CD8-positive, alpha-beta memory T cell (primary cell): ENCODE data around the gene GAS6. TPM values are rescaled to one million over a fixed set of nuclear protein-coding genes. Genes with fewer than 3 reads are reported as not detected.

Experiments
- CTCF ChIA-PET: fragments of 350-600 bp; sonication (Branson Sonifier 250); formaldehyde crosslinking; loops from one replicate; lab custom pipeline; 2021; ENCODE audit warnings: antibody characterized with exemption; lab: Charles Lee
- POLR2A ChIA-PET: fragments of 350-600 bp; sonication (Branson Sonifier 250); formaldehyde crosslinking; loops from one replicate; lab custom pipeline; 2021; ENCODE audit warnings: antibody characterized with exemption; lab: Charles Lee
- DNase-seq, 5 donors: peaks; one replicate each; pipeline versions ENCODE4 v3.0.0 to v3.0.0-alpha.2; 2020 to 2022; ENCODE audit warnings: mixed read lengths in 1 of 5
- H3K27ac ChIP-seq: one replicate; pipeline ENCODE4 v1.7.0; 2013; ENCODE audit warnings: low read depth, mild to moderate bottlenecking, low read length, moderate library complexity
- H3K27me3 ChIP-seq: 2 replicates; pipeline ENCODE4 v1.7.0; 2013; ENCODE audit warnings: low read length, mild to moderate bottlenecking; ENCODE audit not compliant: insufficient read depth, poor library complexity, severe bottlenecking
- H3K36me3 ChIP-seq: 2 replicates; pipeline ENCODE4 v1.7.0; 2013; ENCODE audit warnings: mild to moderate bottlenecking, low read length, moderate library complexity; ENCODE audit not compliant: insufficient read depth
- H3K4me1 ChIP-seq: 2 replicates; pipeline ENCODE4 v1.7.0; 2013; ENCODE audit warnings: mild to moderate bottlenecking, low read length, moderate library complexity; ENCODE audit not compliant: insufficient read depth
- H3K4me3 ChIP-seq: 2 replicates; pipeline ENCODE4 v1.7.0; 2013; ENCODE audit warnings: mild to moderate bottlenecking, low read length
- H3K9me3 ChIP-seq: 2 replicates; pipeline ENCODE4 v1.7.0; 2013; ENCODE audit warnings: mild to moderate bottlenecking, low read length
- H3K27ac Mint-ChIP-seq, 8 donors: one replicate each; pipeline ENCODE4 v1.8.0; 2020 to 2021; ENCODE audit warnings: mixed read lengths in 8 of 8, mild to moderate bottlenecking in 6 of 8, inconsistent platforms in 3 of 8, moderate library complexity in 3 of 8
- H3K27me3 Mint-ChIP-seq, 2 donors: one replicate each; pipeline ENCODE4 v1.8.0; 2020 to 2021; ENCODE audit warnings: mixed read lengths in 2 of 2, mild to moderate bottlenecking in 1 of 2, moderate library complexity in 1 of 2
- H3K36me3 Mint-ChIP-seq, 3 donors: one replicate each; pipeline ENCODE4 v1.8.0; 2020 to 2021; ENCODE audit warnings: mixed read lengths in 3 of 3, inconsistent platforms in 1 of 3, mild to moderate bottlenecking in 1 of 3
- H3K4me1 Mint-ChIP-seq, 3 donors: one replicate each; pipeline ENCODE4 v1.8.0; 2020 to 2021; ENCODE audit warnings: mixed read lengths in 3 of 3, inconsistent platforms in 1 of 3, mild to moderate bottlenecking in 1 of 3
- H3K4me3 Mint-ChIP-seq, 7 donors: one replicate each; pipeline ENCODE4 v1.8.0; 2020 to 2021; ENCODE audit warnings: mixed read lengths in 7 of 7, mild to moderate bottlenecking in 6 of 7, moderate library complexity in 4 of 7, inconsistent platforms in 2 of 7
- H3K9me3 Mint-ChIP-seq, 5 donors: one replicate each; pipeline ENCODE4 v1.8.0; 2020 to 2022; ENCODE audit warnings: mixed read lengths in 5 of 5, mild to moderate bottlenecking in 3 of 5, moderate library complexity in 2 of 5, inconsistent platforms in 1 of 5
- polyA plus RNA-seq: library from polyadenylated mRNA; unstranded; fragments of 300-500 nt; fragmentation: Illumina TruSeq; gene quantifications from one replicate; pipeline ENCODE4 v1.2.3, GENCODE V29; 2021
- total RNA-seq, 2 experiments: library from RNA; stranded (reverse); gene quantifications; one replicate each; pipeline ENCODE4 v1.2.3, GENCODE V29; 2021

GAS6 gene
- total and polyA plus RNA-seq, 3 experiments from 2014 or later = 0.42 to 0.50 (median 0.47) TPM

DNA sequence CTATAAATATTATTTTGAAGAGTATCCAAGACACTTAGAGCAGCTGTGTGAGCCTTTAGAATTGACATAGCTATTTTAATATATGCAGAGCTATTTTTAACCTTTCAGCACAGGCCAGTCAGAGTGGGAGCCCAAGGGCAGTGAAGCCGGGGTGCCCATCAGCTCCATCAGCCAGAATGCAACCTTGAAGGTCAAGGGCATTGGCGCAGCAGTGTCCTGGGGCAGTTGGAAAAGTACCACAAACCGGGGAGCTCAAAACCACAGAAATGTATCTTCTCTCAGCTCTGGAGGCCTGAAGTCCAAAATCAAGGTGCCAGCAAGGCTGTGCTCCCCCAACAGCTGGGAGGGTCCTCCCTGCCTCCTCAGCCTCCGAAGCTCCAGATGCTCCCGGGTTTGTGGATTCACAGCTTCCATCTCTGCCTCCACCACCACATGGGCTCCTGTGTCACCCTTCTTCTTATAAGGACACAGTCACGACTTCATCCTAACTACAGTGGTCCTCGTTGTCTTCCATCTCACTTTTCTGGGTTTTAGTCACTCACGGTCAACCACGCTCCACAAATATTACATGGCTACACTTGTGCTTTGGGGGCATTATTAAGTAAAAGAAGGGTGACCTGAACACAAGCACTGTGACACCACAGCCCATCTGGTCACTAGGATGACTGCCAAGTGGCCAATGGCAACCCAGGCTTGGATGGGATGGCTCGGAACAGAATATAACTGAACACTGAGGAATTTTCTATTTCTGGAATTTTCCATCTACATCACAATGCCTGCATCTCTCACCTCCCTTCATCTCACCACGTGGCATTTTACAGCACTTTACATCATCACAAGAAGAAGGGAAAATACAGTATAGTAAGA is 15.9 kb upstream of the GAS6 start:
- H3K36me3 Mint-ChIP-seq = no peaks in the 10 kb centered on the region
- H3K4me1 Mint-ChIP-seq = peaks cover 24 to 38% (median 29%) of the 10 kb centered on the region in 3 donors
- DNase-seq = no peak
- H3K27me3 Mint-ChIP-seq = peaks cover 17 to 18% of the 10 kb centered on the region in 2 donors
- POLR2A ChIA-PET = no interaction called here
- Histone ChIP-seq H3K27ac (no peak overlapping the region), H3K36me3 (no peaks in the 10 kb centered on the region), H3K9me3 (peaks cover 7% of the 10 kb centered on the region), H3K4me1 (peaks cover 23% of the 10 kb centered on the region), H3K4me3 (no peak overlapping the region), H3K27me3 (peaks cover 5% of the 10 kb centered on the region)
- CTCF ChIA-PET = no interaction called here
- peaks cover 0 to 16% (median 12%) of the 10 kb centered on the region in 5 donors for H3K9me3 Mint-ChIP-seq
- peak overlapping the region in 1 of 8 donors; percentile 57 for H3K27ac Mint-ChIP-seq
- peak overlapping the region in 1 of 7 donors; percentile 40 for H3K4me3 Mint-ChIP-seq

DNA sequence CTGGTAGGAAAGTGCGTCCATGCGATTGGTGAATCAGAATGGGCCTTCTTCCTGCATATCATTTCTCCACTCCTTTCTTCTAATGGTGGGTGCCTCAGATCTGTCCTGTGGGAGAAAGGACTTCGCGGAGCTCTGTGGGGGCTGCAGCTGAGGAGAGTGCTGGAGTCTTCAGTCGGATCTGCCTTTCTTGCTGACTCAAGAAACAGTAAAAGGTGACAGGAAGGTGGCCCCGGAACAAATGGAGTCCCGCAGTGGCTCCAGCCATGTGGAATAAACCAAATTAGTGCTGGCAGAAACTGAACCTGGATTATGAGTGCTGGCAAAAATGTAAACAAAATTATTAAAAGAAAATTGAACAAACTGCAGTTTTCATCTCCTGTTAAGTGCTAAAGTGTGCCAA is 15.1 kb upstream of the GAS6 start:
- H3K27ac ChIP-seq = no peak overlapping the region
- peaks cover 7% of the 10 kb centered on the region for H3K9me3 ChIP-seq
- Mint-ChIP-seq H3K36me3 (no peaks in the 10 kb centered on the region), H3K27me3 (peaks cover 15 to 18% of the 10 kb centered on the region in 2 donors), H3K4me1 (peaks cover 24 to 38% (median 29%) of the 10 kb centered on the region in 3 donors), H3K9me3 (peaks cover 0 to 16% (median 12%) of the 10 kb centered on the region in 5 donors), H3K4me3 (peak overlapping the region in 1 of 7 donors; percentile 11), H3K27ac (no peak overlapping the region)
- H3K36me3 ChIP-seq = no peaks in the 10 kb centered on the region
- peaks cover 23% of the 10 kb centered on the region for H3K4me1 ChIP-seq
- peaks cover 5% of the 10 kb centered on the region for H3K27me3 ChIP-seq
- no peak overlapping the region for H3K4me3 ChIP-seq
- ChIA-PET POLR2A (no interaction called here), CTCF (no interaction called here)
- DNase-seq = no peak

DNA sequence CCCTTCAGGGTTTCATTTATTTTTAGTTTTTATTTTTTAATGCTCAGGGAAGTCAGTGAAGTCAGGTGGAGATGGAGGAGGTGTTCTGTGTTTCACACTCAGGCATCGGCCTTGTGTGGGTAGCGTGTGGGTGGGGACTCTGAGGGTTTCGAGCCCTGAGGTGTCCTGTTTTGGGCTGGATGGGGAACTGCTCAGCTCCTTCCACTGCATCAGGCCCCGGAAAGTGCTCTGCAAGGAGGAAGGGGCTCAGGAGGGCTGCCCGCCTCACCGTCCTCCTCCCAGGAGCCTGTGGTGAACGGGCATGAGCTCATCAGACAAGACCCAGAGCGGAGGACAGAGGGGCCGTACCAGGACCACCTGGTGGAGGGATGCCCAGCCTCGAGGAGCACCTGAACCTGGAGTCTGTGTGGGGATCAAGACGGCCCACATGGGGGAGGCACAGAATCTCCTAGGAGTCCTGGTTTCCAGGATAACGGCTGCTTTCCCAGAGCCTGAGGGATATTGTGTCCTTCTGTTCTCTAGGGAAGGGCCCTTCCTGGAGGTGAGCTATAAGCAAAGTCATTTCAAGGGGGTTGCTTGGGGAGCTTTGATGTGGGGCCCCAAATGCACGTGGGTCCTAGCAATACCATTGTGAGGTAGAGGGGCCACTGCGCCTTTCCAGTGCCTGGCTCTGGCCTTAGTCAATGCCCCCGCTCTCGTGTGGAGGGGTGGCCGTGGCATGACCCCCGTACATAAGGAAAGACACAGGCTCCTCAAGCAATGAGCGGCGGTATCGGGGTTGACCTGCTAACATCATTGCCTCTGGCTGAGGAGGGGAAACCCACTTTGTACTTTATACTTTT is 13.5 kb upstream of the GAS6 start:
- POLR2A ChIA-PET = no interaction called here
- DNase-seq = no peak
- H3K27ac ChIP-seq = no peak overlapping the region

DNA sequence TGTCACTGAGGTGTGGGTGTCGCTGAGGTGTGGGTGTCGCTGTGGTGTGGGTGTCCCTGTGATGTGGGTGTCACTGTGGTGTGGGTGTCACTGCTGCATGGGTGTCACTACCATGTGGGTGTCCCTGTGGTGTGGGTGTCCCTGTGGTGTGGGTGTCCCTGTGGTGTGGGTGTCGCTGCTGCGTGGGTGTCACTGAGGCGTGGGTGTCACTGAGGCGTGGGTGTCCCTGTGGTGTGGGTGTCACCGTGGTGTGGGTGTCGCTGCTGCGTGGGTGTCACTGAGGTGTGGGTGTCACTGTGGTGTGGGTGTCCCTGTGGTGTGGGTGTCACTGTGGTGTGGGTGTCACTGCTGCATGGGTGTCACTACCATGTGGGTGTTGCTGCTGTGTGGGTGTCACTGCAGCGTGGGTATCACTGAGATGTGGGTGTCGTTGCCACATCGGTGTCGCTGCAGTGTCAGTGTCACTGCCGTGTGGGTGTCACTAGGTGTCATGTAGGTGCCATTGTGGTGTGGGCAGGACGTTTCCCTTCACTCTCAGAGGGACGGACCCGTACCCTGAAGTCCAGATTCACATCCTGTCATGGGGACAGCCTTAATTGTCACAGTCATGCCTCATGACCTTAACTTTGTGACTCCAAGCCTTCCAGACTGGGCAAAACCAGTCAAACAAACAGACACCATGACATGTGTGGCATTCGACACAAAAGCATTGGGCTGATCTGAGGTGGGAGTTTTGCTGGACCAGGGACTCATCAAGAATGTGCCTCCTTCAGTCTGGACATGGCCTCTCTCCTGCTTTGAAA is 12.7 kb upstream of the GAS6 start:
- ChIA-PET POLR2A (no interaction called here), CTCF (no interaction called here)
- Mint-ChIP-seq H3K36me3 (no peaks in the 10 kb centered on the region), H3K4me3 (peak overlapping the region in 6 of 7 donors; percentile 71 to 91 (median 81)), H3K27me3 (peaks cover 19 to 27% of the 10 kb centered on the region in 2 donors), H3K9me3 (peaks cover 0 to 16% (median 13%) of the 10 kb centered on the region in 5 donors), H3K4me1 (peaks cover 18 to 23% (median 22%) of the 10 kb centered on the region in 3 donors), H3K27ac (peak overlapping the region; percentile 83 to 100 (median 92))
- peaks cover 5% of the 10 kb centered on the region for H3K27me3 ChIP-seq
- peak in 3 of 5 donors; percentile 35 to 71 (median 66) for DNase-seq
- H3K36me3 ChIP-seq = no peaks in the 10 kb centered on the region
- H3K9me3 ChIP-seq = peaks cover 7% of the 10 kb centered on the region
- H3K4me1 ChIP-seq = peaks cover 13% of the 10 kb centered on the region
- H3K4me3 ChIP-seq = no peak overlapping the region
- peak overlapping the region; percentile 47 for H3K27ac ChIP-seq

More for the DNA sequence above, 13.5 kb upstream of the GAS6 start:
- H3K4me1 ChIP-seq = peaks cover 21% of the 10 kb centered on the region
- no peaks in the 10 kb centered on the region for H3K36me3 ChIP-seq
- H3K27me3 ChIP-seq = peaks cover 5% of the 10 kb centered on the region
- Mint-ChIP-seq H3K9me3 (peaks cover 0 to 16% (median 12%) of the 10 kb centered on the region in 5 donors), H3K36me3 (no peaks in the 10 kb centered on the region), H3K27ac (peak overlapping the region in 6 of 8 donors; percentile 43 to 100 (median 91)), H3K4me3 (peak overlapping the region in 2 of 7 donors; percentile 8 to 48), H3K27me3 (peaks cover 17 to 21% of the 10 kb centered on the region in 2 donors), H3K4me1 (peaks cover 23 to 32% (median 29%) of the 10 kb centered on the region in 3 donors)
- no peak overlapping the region for H3K4me3 ChIP-seq
- CTCF ChIA-PET = no interaction called here
- peaks cover 7% of the 10 kb centered on the region for H3K9me3 ChIP-seq

DNA sequence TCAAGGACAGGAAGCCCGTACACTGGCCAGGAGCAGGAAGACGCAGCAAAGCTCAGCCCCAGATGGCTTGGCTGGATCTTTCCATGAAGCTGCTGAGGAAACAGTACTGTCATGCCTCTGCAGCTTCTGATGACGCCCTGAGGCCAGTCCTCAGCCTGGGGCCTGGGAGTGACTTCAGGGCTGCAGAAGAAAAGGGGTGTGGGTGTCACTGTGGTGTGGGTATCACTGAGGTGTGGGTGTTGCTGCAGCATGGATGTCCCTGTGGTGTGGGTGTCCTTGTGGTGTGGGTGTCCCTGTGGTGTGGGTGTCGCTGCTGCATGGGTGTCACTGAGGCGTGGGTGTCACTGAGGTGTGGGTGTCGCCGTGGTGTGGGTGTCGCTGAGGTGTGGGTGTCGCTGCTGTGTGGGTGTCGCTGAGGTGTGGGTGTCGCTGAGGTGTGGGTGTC is 12.0 kb upstream of the GAS6 start:
- no peak overlapping the region for H3K4me3 ChIP-seq
- peak in 4 of 5 donors; percentile 21 to 74 (median 52) for DNase-seq
- POLR2A ChIA-PET = no interaction called here
- peak overlapping the region; percentile 74 to 100 (median 92) for H3K27ac Mint-ChIP-seq
- no peaks in the 10 kb centered on the region for H3K36me3 Mint-ChIP-seq
- H3K36me3 ChIP-seq = no peaks in the 10 kb centered on the region
- peaks cover 5% of the 10 kb centered on the region for H3K27me3 ChIP-seq
- H3K27ac ChIP-seq = peak overlapping the region; percentile 18
- peaks cover 6% of the 10 kb centered on the region for H3K4me1 ChIP-seq
- peaks cover 23 to 33% of the 10 kb centered on the region in 2 donors for H3K27me3 Mint-ChIP-seq
- peak overlapping the region; percentile 32 to 91 (median 77) for H3K4me3 Mint-ChIP-seq
- CTCF ChIA-PET = no interaction called here
- peaks cover 13 to 18% (median 17%) of the 10 kb centered on the region in 3 donors for H3K4me1 Mint-ChIP-seq
- peaks cover 7% of the 10 kb centered on the region for H3K9me3 ChIP-seq
- H3K9me3 Mint-ChIP-seq = peaks cover 0 to 16% (median 13%) of the 10 kb centered on the region in 5 donors

DNA sequence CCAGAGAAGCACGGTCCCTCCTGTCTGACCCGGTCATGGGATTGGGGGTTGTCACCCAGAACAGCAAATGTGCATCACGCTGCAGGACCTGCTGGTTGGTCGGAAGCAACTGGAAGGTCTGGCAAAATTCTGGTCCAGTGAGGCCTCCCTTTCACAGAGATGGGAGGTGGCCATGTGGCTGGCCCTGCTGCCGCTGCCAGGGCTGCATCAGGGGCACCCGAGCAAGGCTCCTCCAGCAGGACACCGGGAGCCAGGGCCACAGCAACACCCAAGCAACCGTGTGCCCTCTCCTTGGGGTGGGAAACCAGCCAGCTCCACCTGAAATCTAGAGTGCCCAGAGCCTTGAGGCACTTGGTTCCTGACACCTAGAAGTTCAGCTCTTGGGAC is 11.5 kb upstream of the GAS6 start:
- POLR2A ChIA-PET = no interaction called here

More for the DNA sequence above, 11.5 kb upstream of the GAS6 start:
- H3K4me3 ChIP-seq = no peak overlapping the region
- H3K27ac ChIP-seq = peak overlapping the region; percentile 18
- peaks cover 7% of the 10 kb centered on the region for H3K9me3 ChIP-seq
- H3K4me3 Mint-ChIP-seq = peak overlapping the region in 3 of 7 donors; percentile 32 to 88 (median 76)
- CTCF ChIA-PET = no interaction called here
- peaks cover 5% of the 10 kb centered on the region for H3K27me3 ChIP-seq
- peaks cover 0 to 16% (median 13%) of the 10 kb centered on the region in 5 donors for H3K9me3 Mint-ChIP-seq
- peaks cover 13 to 18% (median 14%) of the 10 kb centered on the region in 3 donors for H3K4me1 Mint-ChIP-seq
- no peaks in the 10 kb centered on the region for H3K36me3 ChIP-seq
- peak overlapping the region in 7 of 8 donors; percentile 74 to 100 (median 92) for H3K27ac Mint-ChIP-seq
- H3K36me3 Mint-ChIP-seq = no peaks in the 10 kb centered on the region
- H3K4me1 ChIP-seq = peaks cover 6% of the 10 kb centered on the region
- H3K27me3 Mint-ChIP-seq = peaks cover 25 to 28% of the 10 kb centered on the region in 2 donors
- DNase-seq = no peak
